Right lobe of liver (tissue), 6 donors: Measurements from ENCODE around the gene ZNF879. TPM values are rescaled to one million over a fixed set of nuclear protein-coding genes. Genes with fewer than 3 reads are reported as not detected.
A peak's percentile ranks its signal among the peaks of the same experiment; 100 is the strongest.

Experiments used
- ATAC-seq, 4 donors: fragments of 200-7000 bp; cut with Tn5 transposase; one replicate each; pipeline ENCODE4 v1.9.1; 2020; ENCODE audit warnings: mild to moderate bottlenecking in 4 of 4, moderate library complexity in 4 of 4
- DNase-seq, 3 donors: peaks; one replicate each; pipeline ENCODE4 v3.0.0-alpha.2; 2020
- H3K27ac ChIP-seq, 3 donors: fragments of 200-600 bp; one replicate each; pipeline ENCODE4 v1.8.0; 2022
- H3K27me3 ChIP-seq, 2 donors: fragments of 200-600 bp; one replicate each; pipeline ENCODE4 v1.8.0; 2022
- H3K36me3 ChIP-seq, 4 donors: fragments of 200-600 bp; sonication (generic) in 1 of 4; one replicate each; pipeline versions ENCODE4 v1.5.1 to v1.8.0; 2017 to 2022; ENCODE audit warnings: control low read depth in 1 of 4
- H3K4me1 ChIP-seq, 4 donors: fragments of 200-600 bp; sonication (generic) in 1 of 4; one replicate each; pipeline versions ENCODE4 v1.5.1 to v1.8.0; 2017 to 2022; ENCODE audit warnings: control low read depth in 1 of 4
- H3K4me3 ChIP-seq, 3 donors: fragments of 200-600 bp; one replicate each; pipeline ENCODE4 v1.8.0; 2022
- H3K9me3 ChIP-seq, 4 donors: fragments of 200-600 bp; sonication (generic) in 1 of 4; one replicate each; pipeline versions ENCODE4 v1.5.1 to v1.8.0; 2017 to 2022; ENCODE audit warnings: control low read depth in 1 of 4
- CTCF ChIP-seq, 4 donors: fragments of 200-600 bp in 3 of 4; fragments of 450-650 bp in 1 of 4; IDR thresholded peaks; one replicate each; pipeline versions ENCODE4 v1.5.1 to v1.8.0; 2016 to 2022; ENCODE audit warnings: antibody characterized with exemption in 4 of 4, mild to moderate bottlenecking in 2 of 4
- POLR2A ChIP-seq: fragments of 450-650 bp; IDR thresholded peaks from one replicate; pipeline ENCODE4 v1.6.1; 2017; ENCODE audit warnings: antibody characterized with exemption, mild to moderate bottlenecking
- WGBS: methylation state at CpG from one replicate; pipeline ENCODE4 v1.1.6; 2018; ENCODE audit warnings: low coverage, low lambda C conversion rate; ENCODE audit not compliant: insufficient coverage; ENCODE audit errors: missing lambda C conversion rate; 5-methylcytosine and 5-hydroxymethylcytosine counted together
- intact Hi-C, 2 donors: fragments of 100-400 bp; cut with DNase I; formaldehyde crosslinking; loops; one replicate each; pipeline versions ENCODE4 v1.11.2 to v1.14.1; 2022
- total RNA-seq, 6 experiments: library from RNA; depleted of rRNA in 2 of 6; stranded (reverse); fragments of >200 nt in 2 of 6; fragmentation: NEBNext Ultra II Directional in 3 of 6; extraction: Animal tissue kit (Norgen Biotek cat#: 25700) in 3 of 6; gene quantifications; one replicate each; pipeline versions ENCODE4 v1.1.0 to v1.2.4, GENCODE V29; 2016 to 2023
- donor health status: DM: no; HTN: yes; CAD: no.
- donor health status: DM: no; HTN: no; CAD: no.
- donor health status: DM: no; HTN: no; CAD: no.
- donor health status: DM: no; HTN: yes; CAD: no.
- donor health status: DM: no; HTN: yes; CAD: no.

ZNF879 gene
- total RNA-seq, 6 experiments from 2014 or later: 0.31 to 1.3 (median 0.94) TPM

- Histone ChIP-seq H3K9me3 (no peaks in the 10 kb centered on the region), H3K27ac (no peak overlapping the region), H3K36me3 (no peaks in the 10 kb centered on the region), H3K4me3 (no peak overlapping the region), H3K27me3 (no peaks in the 10 kb centered on the region), H3K4me1 (no peaks in the 10 kb centered on the region)
- 62% methylated on average over 3 of the region's 12 CpGs for WGBS
- no peak for TF ChIP-seq POLR2A
- no peak for TF ChIP-seq CTCF (IDR thresholded peaks at IDR 0.05)
- ATAC-seq: no peak
- intact Hi-C loops: no loop called here
- DNase-seq: no peak
These were observed 33.1 kb upstream of the ZNF879 start for GRCh38 chr5:178990491-178990890.

GRCh38 chr5:178991190-178992145, 32.1 kb upstream of the ZNF879 start:
- Histone ChIP-seq H3K27me3 (no peaks in the 10 kb centered on the region), H3K9me3 (no peaks in the 10 kb centered on the region), H3K4me3 (no peak overlapping the region), H3K4me1 (no peaks in the 10 kb centered on the region), H3K27ac (no peak overlapping the region), H3K36me3 (no peaks in the 10 kb centered on the region)
- TF ChIP-seq POLR2A: no peak
- TF ChIP-seq CTCF (IDR thresholded peaks at IDR 0.05): no peak
- intact Hi-C loops: no loop called here
- peak in 1 of 3 donors; percentile 48 for DNase-seq
- ATAC-seq: no peak
- 70% methylated on average over 5 of the region's 28 CpGs for WGBS

- Histone ChIP-seq H3K9me3 (no peaks in the 10 kb centered on the region), H3K27me3 (no peaks in the 10 kb centered on the region), H3K27ac (no peak overlapping the region), H3K36me3 (no peaks in the 10 kb centered on the region), H3K4me1 (no peaks in the 10 kb centered on the region), H3K4me3 (no peak overlapping the region)
- ATAC-seq: no peak
- WGBS: 56% methylated on average over 7 of the region's 9 CpGs
- no peak for TF ChIP-seq CTCF (IDR thresholded peaks at IDR 0.05)
- no peak for DNase-seq
- intact Hi-C loops: no loop called here
These were observed 31.2 kb upstream of the ZNF879 start for GRCh38 chr5:178992291-178992895.

- intact Hi-C loops: no loop called here
- Histone ChIP-seq H3K36me3 (no peaks in the 10 kb centered on the region), H3K9me3 (no peaks in the 10 kb centered on the region), H3K4me1 (no peaks in the 10 kb centered on the region), H3K4me3 (no peak overlapping the region), H3K27ac (no peak overlapping the region), H3K27me3 (no peaks in the 10 kb centered on the region)
- TF ChIP-seq POLR2A (no peak), CTCF (IDR thresholded peaks at IDR 0.05) (no peak)
- 56% methylated on average over 4 of the region's 20 CpGs for WGBS
- no peak for ATAC-seq
- no peak for DNase-seq
These were observed 30.3 kb upstream of the ZNF879 start for GRCh38 chr5:178993236-178993765.
